HG02571 (cell line): ENCODE data around the gene PHF14.
A peak's percentile ranks its signal among the peaks of the same experiment; 100 is the strongest.

Experiments used
- ATAC-seq: cut with Tn5 transposase; IDR thresholded peaks from one replicate; pipeline ENCODE4 v1.9.1; 2021; ENCODE audit warnings: mild to moderate bottlenecking, moderate library complexity; ENCODE audit not compliant: unreplicated experiment

PHF14 gene

DNA sequence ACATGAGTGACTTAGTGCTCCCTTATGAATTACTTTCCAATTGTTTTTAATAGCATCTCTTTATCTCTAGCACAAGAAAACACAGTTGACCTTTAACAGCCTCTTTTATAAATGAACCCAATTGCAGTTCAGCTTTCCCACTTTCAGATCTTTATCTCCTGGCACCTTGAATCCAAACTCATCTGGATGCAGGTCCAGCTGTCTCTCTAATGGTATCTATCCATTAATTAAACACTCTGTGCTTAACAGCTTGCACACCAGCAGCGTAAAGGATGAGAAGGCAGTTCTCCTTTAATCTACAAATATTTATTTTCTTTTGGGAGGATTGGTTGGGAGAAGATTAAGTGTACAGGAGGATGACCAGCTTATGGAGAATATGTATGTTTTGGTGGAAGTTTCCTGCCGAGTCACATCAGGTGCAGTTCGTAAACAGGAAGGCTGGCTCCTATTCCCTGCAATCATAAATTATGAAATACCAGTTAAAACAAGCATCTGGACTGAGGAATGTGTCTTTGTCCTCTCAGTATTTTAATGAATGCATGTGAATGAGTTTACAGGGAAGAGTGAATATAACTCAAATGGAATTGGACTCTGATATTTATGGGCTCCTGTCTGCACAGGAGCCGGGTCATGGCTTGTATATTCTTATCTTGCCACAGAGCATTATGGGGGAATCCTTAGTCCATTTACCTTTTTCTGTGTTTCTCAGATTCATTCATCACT is 232.7 kb downstream of the PHF14 start:
- ATAC-seq, result no peak

DNA sequence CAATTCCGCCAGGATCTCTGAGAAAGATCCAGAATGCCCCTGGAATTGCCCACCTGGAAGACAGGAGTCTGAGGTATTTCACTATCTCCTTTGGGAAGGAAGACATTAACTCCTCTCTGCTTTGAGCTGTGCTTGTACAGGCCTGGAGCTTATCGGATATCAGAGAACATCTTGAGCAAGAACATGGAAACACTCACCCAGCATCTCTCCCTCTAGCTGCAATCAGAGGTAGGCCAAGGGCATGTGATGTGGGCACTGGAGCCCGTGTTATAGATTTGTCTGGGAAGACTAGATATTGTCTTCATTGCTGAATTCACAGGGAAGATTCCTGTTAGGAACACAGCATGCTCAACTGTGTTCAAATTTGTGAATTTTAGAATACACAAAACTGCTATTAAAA is 233.9 kb downstream of the PHF14 start:
- no peak for ATAC-seq

GRCh38 chr7:11208883-11209465 is 235.3 kb downstream of the PHF14 start:
- ATAC-seq, result no peak

DNA sequence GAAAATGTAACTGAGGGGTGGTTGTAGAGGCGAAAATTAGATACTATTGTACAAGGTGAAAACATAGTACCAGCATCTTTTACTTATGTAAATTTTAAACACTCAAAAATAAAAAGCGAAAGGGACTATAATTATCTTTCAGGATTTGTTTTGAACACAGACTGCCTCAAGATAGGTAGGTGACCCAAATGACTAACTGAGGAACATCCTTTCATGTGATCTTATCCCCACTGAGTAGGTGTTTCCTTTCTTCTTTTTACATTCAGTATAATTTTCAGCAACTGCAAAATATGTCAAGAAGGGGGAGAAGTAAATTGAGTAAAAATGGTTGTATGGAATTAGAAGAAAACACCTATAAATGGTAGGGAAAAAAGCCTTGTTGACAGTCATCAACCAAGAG is 236.7 kb downstream of the PHF14 start:
- ATAC-seq, result no peak

DNA sequence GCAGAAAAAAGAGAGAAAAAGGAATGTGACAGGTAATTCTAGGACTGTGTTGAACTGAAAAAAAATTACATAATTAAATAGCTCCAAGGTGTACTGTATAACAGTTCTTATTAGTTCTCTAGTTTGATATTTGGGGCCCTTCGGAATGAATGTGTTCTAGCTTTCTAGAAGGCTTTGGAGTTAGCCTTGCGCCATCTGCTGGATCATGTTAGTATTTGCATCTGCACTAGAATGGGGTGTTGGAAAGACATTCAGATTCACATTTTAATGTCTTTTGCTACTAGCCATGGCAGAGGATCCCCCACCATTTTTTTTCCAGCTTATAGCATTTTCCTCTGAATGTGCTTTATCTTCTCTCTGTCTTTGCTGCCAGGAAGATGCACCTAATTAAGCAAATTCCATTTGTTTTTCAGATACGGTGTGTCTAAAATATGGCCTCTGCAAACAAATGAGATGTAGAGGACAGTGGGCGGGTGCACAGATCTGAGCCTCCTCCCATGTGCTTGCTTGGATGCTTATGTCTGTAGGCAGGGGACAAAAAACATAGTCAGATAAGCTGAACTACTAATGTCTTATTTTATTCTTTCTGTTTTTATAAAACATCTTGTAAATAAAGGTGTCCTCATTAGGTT is 238.5 kb downstream of the PHF14 start:
- ATAC-seq, result peak; percentile 87

GRCh38 chr7:11212816-11213215 is 239.1 kb downstream of the PHF14 start:
- no peak for ATAC-seq

GRCh38 chr7:11213266-11213665 is 239.6 kb downstream of the PHF14 start:
- no peak for ATAC-seq

DNA sequence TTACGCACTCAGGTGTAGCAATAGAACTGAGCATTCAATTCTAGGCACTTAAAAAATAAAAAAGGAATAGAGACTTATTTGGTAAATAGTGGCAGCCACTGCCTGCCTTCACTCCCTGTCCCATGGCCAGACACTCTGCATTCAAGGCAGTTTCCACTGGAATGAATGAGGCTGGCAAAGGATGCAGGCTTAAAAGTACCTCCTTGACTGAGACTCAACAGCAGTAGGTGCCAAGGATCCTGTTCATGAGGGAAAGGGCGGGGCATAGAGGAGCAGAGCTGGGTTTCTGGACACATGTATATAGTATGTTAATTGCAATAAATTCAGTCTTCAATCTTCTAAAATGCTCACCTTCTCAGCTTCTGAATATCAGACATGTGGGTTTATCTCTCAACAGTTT is 242.6 kb downstream of the PHF14 start:
- no peak for ATAC-seq

DNA sequence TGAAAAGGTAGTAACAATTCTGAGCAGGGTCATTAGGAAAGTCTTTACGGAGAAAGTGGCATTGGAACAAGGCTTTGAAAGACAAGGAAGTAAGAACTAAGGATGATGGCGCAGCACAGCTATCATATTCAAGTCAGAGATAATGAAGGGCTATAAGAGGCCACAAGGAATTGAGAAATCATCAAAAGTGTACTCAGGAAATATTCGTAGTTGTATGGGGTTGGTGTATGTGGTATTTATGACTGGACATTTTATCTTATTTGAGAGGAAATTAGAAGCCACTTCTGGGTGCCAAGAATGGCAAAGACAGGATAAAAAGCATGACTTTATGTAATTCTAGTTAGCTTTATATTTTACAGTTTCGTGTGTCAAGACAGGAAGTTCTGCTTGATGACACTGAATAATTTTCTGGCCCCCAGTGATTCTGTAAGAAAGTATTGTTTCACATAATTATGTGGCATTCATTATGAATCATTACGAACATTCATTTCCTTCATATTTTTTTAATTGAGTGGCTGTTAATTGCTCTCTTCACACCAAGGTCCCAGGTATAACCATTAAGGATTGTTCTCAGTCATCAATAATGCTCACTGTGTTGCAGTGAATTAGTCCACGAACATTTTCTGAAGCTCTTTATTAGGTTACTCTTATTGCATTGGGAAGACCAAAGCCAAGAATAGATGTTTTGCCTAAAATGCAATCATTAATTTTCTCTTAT is 244.3 kb downstream of the PHF14 start:
- no peak for ATAC-seq
